ENCODE results near the gene NBPF1.
A peak's percentile ranks its signal among the peaks of the same experiment; 100 is the strongest.
"Not testable (repeated sequence)": the region's sequence is repeated elsewhere in the genome, so short reads cannot be mapped to it uniquely, and the experiment has no call there.

NBPF1 gene

GRCh38 chr1:16648756-16649155 is 35.4 kb upstream of the NBPF1 start:
- H3K4me3 ChIP-seq (ENCODE audit: control insufficient read depth in 1 of 7, extremely low read depth in 1 of 7, insufficient read depth in 4 of 7, low read depth in 2 of 7, low read length in 6 of 7); H3K9me3 ChIP-seq (ENCODE audit: control extremely low read depth in 1 of 5, control insufficient read depth in 4 of 5, insufficient read depth in 2 of 5, low read depth in 1 of 5, low read length in 4 of 5); H3K27ac ChIP-seq (ENCODE audit: insufficient read depth in 1 of 2, low read depth in 1 of 2, low read length in 2 of 2, poor library complexity in 1 of 2, severe bottlenecking in 2 of 2); H3K36me3 ChIP-seq (ENCODE audit: control insufficient read depth in 4 of 4, insufficient read depth in 4 of 4, low read length in 3 of 4); CTCF ChIA-PET; POLR2A ChIA-PET; DNase-seq: not testable (repeated sequence)
- Histone ChIP-seq H3K27me3 (replicated peaks in 2 of 5; ENCODE audit: control insufficient read depth in 4 of 5, insufficient read depth in 5 of 5, low read length in 4 of 5) (peaks cover 0 to 12% (median 5%) of the 10 kb centered on the region in 5 experiments), H3K4me1 (ENCODE audit: control extremely low read depth in 1 of 4, control insufficient read depth in 4 of 4, insufficient read depth in 4 of 4, low read length in 3 of 4) (peaks cover 1 to 16% (median 14%) of the 10 kb centered on the region in 4 experiments)
- no CpG with 5 or more reads among the region's 8 CpGs for WGBS (ENCODE audit: insufficient coverage)

- POLR2A ChIA-PET; H3K36me3 ChIP-seq (ENCODE audit: control insufficient read depth in 4 of 4, insufficient read depth in 4 of 4, low read length in 3 of 4); H3K27ac ChIP-seq (ENCODE audit: insufficient read depth in 1 of 2, low read depth in 1 of 2, low read length in 2 of 2, poor library complexity in 1 of 2, severe bottlenecking in 2 of 2); CTCF ChIA-PET; H3K9me3 ChIP-seq (ENCODE audit: control extremely low read depth in 1 of 5, control insufficient read depth in 4 of 5, insufficient read depth in 2 of 5, low read depth in 1 of 5, low read length in 4 of 5); H3K4me3 ChIP-seq (ENCODE audit: control insufficient read depth in 1 of 7, extremely low read depth in 1 of 7, insufficient read depth in 4 of 7, low read depth in 2 of 7, low read length in 6 of 7); DNase-seq: not testable (repeated sequence)
- WGBS (ENCODE audit: insufficient coverage): 42% methylated on average over 7 of the region's 32 CpGs
- peaks cover 0 to 12% (median 5%) of the 10 kb centered on the region in 5 experiments for H3K27me3 ChIP-seq (replicated peaks in 2 of 5; ENCODE audit: control insufficient read depth in 4 of 5, insufficient read depth in 5 of 5, low read length in 4 of 5)
- peaks cover 6 to 21% (median 19%) of the 10 kb centered on the region in 4 experiments for H3K4me1 ChIP-seq (ENCODE audit: control extremely low read depth in 1 of 4, control insufficient read depth in 4 of 4, insufficient read depth in 4 of 4, low read length in 3 of 4)
Measured at GRCh38 chr1:16648250-16648649, 34.9 kb upstream of the NBPF1 start.

- H3K27me3 ChIP-seq (replicated peaks in 2 of 5; ENCODE audit: control insufficient read depth in 4 of 5, insufficient read depth in 5 of 5, low read length in 4 of 5): peaks cover 0 to 12% (median 5%) of the 10 kb centered on the region in 5 experiments
- H3K27ac ChIP-seq (ENCODE audit: insufficient read depth in 1 of 2, low read depth in 1 of 2, low read length in 2 of 2, poor library complexity in 1 of 2, severe bottlenecking in 2 of 2); CTCF ChIA-PET; H3K9me3 ChIP-seq (ENCODE audit: control extremely low read depth in 1 of 5, control insufficient read depth in 4 of 5, insufficient read depth in 2 of 5, low read depth in 1 of 5, low read length in 4 of 5); DNase-seq; H3K36me3 ChIP-seq (ENCODE audit: control insufficient read depth in 4 of 4, insufficient read depth in 4 of 4, low read length in 3 of 4); POLR2A ChIA-PET: not testable (repeated sequence)
- H3K4me1 ChIP-seq (ENCODE audit: control extremely low read depth in 1 of 4, control insufficient read depth in 4 of 4, insufficient read depth in 4 of 4, low read length in 3 of 4): peaks cover 7 to 29% (median 27%) of the 10 kb centered on the region in 4 experiments
- WGBS (ENCODE audit: insufficient coverage): 6% methylated on average over 10 of the region's 84 CpGs
- H3K4me3 ChIP-seq (ENCODE audit: control insufficient read depth in 1 of 7, extremely low read depth in 1 of 7, insufficient read depth in 4 of 7, low read depth in 2 of 7, low read length in 6 of 7): peak overlapping the region in 2 of 7 experiments; percentile 4 to 50
Measured at GRCh38 chr1:16647179-16648176, 34.1 kb upstream of the NBPF1 start.

GRCh38 chr1:16646716-16647115 is 33.4 kb upstream of the NBPF1 start:
- H3K4me3 ChIP-seq (ENCODE audit: control insufficient read depth in 1 of 7, extremely low read depth in 1 of 7, insufficient read depth in 4 of 7, low read depth in 2 of 7, low read length in 6 of 7); H3K27ac ChIP-seq (ENCODE audit: insufficient read depth in 1 of 2, low read depth in 1 of 2, low read length in 2 of 2, poor library complexity in 1 of 2, severe bottlenecking in 2 of 2); H3K9me3 ChIP-seq (ENCODE audit: control extremely low read depth in 1 of 5, control insufficient read depth in 4 of 5, insufficient read depth in 2 of 5, low read depth in 1 of 5, low read length in 4 of 5); H3K36me3 ChIP-seq (ENCODE audit: control insufficient read depth in 4 of 4, insufficient read depth in 4 of 4, low read length in 3 of 4); DNase-seq; POLR2A ChIA-PET; CTCF ChIA-PET: not testable (repeated sequence)
- peaks cover 7 to 31% (median 28%) of the 10 kb centered on the region in 4 experiments for H3K4me1 ChIP-seq (ENCODE audit: control extremely low read depth in 1 of 4, control insufficient read depth in 4 of 4, insufficient read depth in 4 of 4, low read length in 3 of 4)
- WGBS (ENCODE audit: insufficient coverage): no CpG with 5 or more reads among the region's 17 CpGs
- H3K27me3 ChIP-seq (replicated peaks in 2 of 5; ENCODE audit: control insufficient read depth in 4 of 5, insufficient read depth in 5 of 5, low read length in 4 of 5): peaks cover 0 to 12% (median 5%) of the 10 kb centered on the region in 5 experiments

GRCh38 chr1:16646061-16646664 is 32.8 kb upstream of the NBPF1 start:
- Histone ChIP-seq H3K27me3 (replicated peaks in 2 of 5; ENCODE audit: control insufficient read depth in 4 of 5, insufficient read depth in 5 of 5, low read length in 4 of 5) (peaks cover 0 to 12% (median 5%) of the 10 kb centered on the region in 5 experiments), H3K4me1 (ENCODE audit: control extremely low read depth in 1 of 4, control insufficient read depth in 4 of 4, insufficient read depth in 4 of 4, low read length in 3 of 4) (peaks cover 7 to 31% (median 28%) of the 10 kb centered on the region in 4 experiments)
- DNase-seq; POLR2A ChIA-PET; H3K4me3 ChIP-seq (ENCODE audit: control insufficient read depth in 1 of 7, extremely low read depth in 1 of 7, insufficient read depth in 4 of 7, low read depth in 2 of 7, low read length in 6 of 7); H3K27ac ChIP-seq (ENCODE audit: insufficient read depth in 1 of 2, low read depth in 1 of 2, low read length in 2 of 2, poor library complexity in 1 of 2, severe bottlenecking in 2 of 2); H3K36me3 ChIP-seq (ENCODE audit: control insufficient read depth in 4 of 4, insufficient read depth in 4 of 4, low read length in 3 of 4); H3K9me3 ChIP-seq (ENCODE audit: control extremely low read depth in 1 of 5, control insufficient read depth in 4 of 5, insufficient read depth in 2 of 5, low read depth in 1 of 5, low read length in 4 of 5): not testable (repeated sequence)
- WGBS (ENCODE audit: insufficient coverage): 94% methylated on average over 14 of the region's 15 CpGs
- CTCF ChIA-PET: interaction anchor here (0.9 to 1.4 kb wide), 2 partner anchors 20 to 64 kb away, joined by 3 read pairs; no protein-coding TSS in a partner anchor

- CTCF ChIA-PET: interaction anchor here (0.6 to 1.4 kb wide), 4 partner anchors 15 to 65 kb away, joined by 3 to 4 read pairs (median 3); no protein-coding TSS in a partner anchor
- H3K36me3 ChIP-seq (ENCODE audit: control insufficient read depth in 4 of 4, insufficient read depth in 4 of 4, low read length in 3 of 4); H3K9me3 ChIP-seq (ENCODE audit: control extremely low read depth in 1 of 5, control insufficient read depth in 4 of 5, insufficient read depth in 2 of 5, low read depth in 1 of 5, low read length in 4 of 5): not testable (repeated sequence)
- H3K4me3 ChIP-seq (ENCODE audit: control insufficient read depth in 1 of 7, extremely low read depth in 1 of 7, insufficient read depth in 4 of 7, low read depth in 2 of 7, low read length in 6 of 7): peak overlapping the region in 2 of 7 experiments; percentile 86 to 100
- peak overlapping the region in 1 of 2 experiments; percentile 94 for H3K27ac ChIP-seq (ENCODE audit: insufficient read depth in 1 of 2, low read depth in 1 of 2, low read length in 2 of 2, poor library complexity in 1 of 2, severe bottlenecking in 2 of 2)
- peaks cover 0 to 12% (median 5%) of the 10 kb centered on the region in 5 experiments for H3K27me3 ChIP-seq (replicated peaks in 2 of 5; ENCODE audit: control insufficient read depth in 4 of 5, insufficient read depth in 5 of 5, low read length in 4 of 5)
- POLR2A ChIA-PET: interaction anchor here (1.2 kb wide), 1 partner anchor 132 kb away, joined by 4 read pairs; no protein-coding TSS in a partner anchor
- WGBS (ENCODE audit: insufficient coverage): 88% methylated on average over 7 of the region's 7 CpGs
- H3K4me1 ChIP-seq (ENCODE audit: control extremely low read depth in 1 of 4, control insufficient read depth in 4 of 4, insufficient read depth in 4 of 4, low read length in 3 of 4): peaks cover 7 to 31% (median 28%) of the 10 kb centered on the region in 4 experiments
- peak in 1 of 3 donors; percentile 15 for DNase-seq
Measured at GRCh38 chr1:16645271-16646060, 32.1 kb upstream of the NBPF1 start.
